Stimulated activated CD4-positive, alpha-beta T cell treated with anti-CD3 and anti-CD28 coated beads, Interleukin-1b, Interleukin-23, amount 100 ng/mL, for 1 hour (primary cell): Measurements from ENCODE around the gene GRIFIN.
A peak's percentile ranks its signal among the peaks of the same experiment; 100 is the strongest.

ENCODE experiments used
- DNase-seq, 2 donors: peaks; one replicate each; pipeline ENCODE4 v3.0.0-alpha.2; 2020; ENCODE audit warnings: low read depth in 2 of 2

The GRIFIN gene

GRCh38 chr7:2512713-2513112 lies 36.5 kb upstream of the GRIFIN start:
- no peak for DNase-seq

GRCh38 chr7:2512179-2512661 lies 36.0 kb upstream of the GRIFIN start:
- no peak for DNase-seq

GRCh38 chr7:2511769-2512168 lies 35.6 kb upstream of the GRIFIN start:
- no peak for DNase-seq

- DNase-seq = no peak
These were observed 34.9 kb upstream of the GRIFIN start for GRCh38 chr7:2510909-2511768.

- DNase-seq = no peak
These were observed 34.1 kb upstream of the GRIFIN start for GRCh38 chr7:2510130-2510776.

- no peak for DNase-seq
These were observed 33.2 kb upstream of the GRIFIN start for GRCh38 chr7:2509298-2509906.

GRCh38 chr7:2508327-2509215 lies 32.4 kb upstream of the GRIFIN start:
- peak in 1 of 2 donors; percentile 51 for DNase-seq

- no peak for DNase-seq
These were observed 31.7 kb upstream of the GRIFIN start for GRCh38 chr7:2507917-2508306.

- no peak for DNase-seq
These were observed 31.2 kb upstream of the GRIFIN start for GRCh38 chr7:2507208-2507916.

GRCh38 chr7:2505401-2505800 lies 29.2 kb upstream of the GRIFIN start:
- DNase-seq = no peak

- DNase-seq = no peak
These were observed 28.7 kb upstream of the GRIFIN start for GRCh38 chr7:2504889-2505375.

- no peak for DNase-seq
These were observed 28.1 kb upstream of the GRIFIN start for GRCh38 chr7:2504128-2504888.

GRCh38 chr7:2503056-2503941 lies 27.1 kb upstream of the GRIFIN start:
- DNase-seq = no peak

GRCh38 chr7:2502647-2502966 lies 26.4 kb upstream of the GRIFIN start:
- DNase-seq = no peak

- no peak for DNase-seq
These were observed 25.9 kb upstream of the GRIFIN start for GRCh38 chr7:2501947-2502646.

GRCh38 chr7:2500701-2501100 lies 24.5 kb upstream of the GRIFIN start:
- no peak for DNase-seq

GRCh38 chr7:2499719-2500430 lies 23.7 kb upstream of the GRIFIN start:
- no peak for DNase-seq

- DNase-seq = no peak
These were observed 23.0 kb upstream of the GRIFIN start for GRCh38 chr7:2499181-2499580.
